Testis (tissue), 2 donors: Measurements from ENCODE around the gene PROZ.

Source experiments
- CTCF ChIP-seq, 3 experiments: fragments of 450-650 bp in 2 of 3; fragments of 200-600 bp in 1 of 3; sonication (generic) in 1 of 3; IDR thresholded peaks; one replicate each; pipeline ENCODE4 v1.5.1; 2016 to 2019; ENCODE audit warnings: antibody characterized with exemption in 3 of 3, mild to moderate bottlenecking in 2 of 3, moderate library complexity in 1 of 3
- POLR2A ChIP-seq: fragments of 450-650 bp; IDR thresholded peaks from one replicate; pipeline ENCODE4 v1.6.1; 2017; ENCODE audit warnings: antibody characterized with exemption, mild to moderate bottlenecking, moderate library complexity

GRCh38 chr13:113157206-113157928 is 1.1 kb upstream of the PROZ start:
- TF ChIP-seq POLR2A (no peak), CTCF (IDR thresholded peaks at IDR 0.05) (no peak)
